Measurements from ENCODE around the gene CHST11. TPM values are rescaled to one million over a fixed set of nuclear protein-coding genes. Genes with fewer than 3 reads are reported as not detected.

CHST11 gene
- total and polyA plus RNA-seq, 8 donors: 11.1 to 56.9 (median 14.8) TPM

- intact Hi-C loops (cut with DNase I): no loop called here
- Histone ChIP-seq H3K36me3 (no peaks in the 10 kb centered on the region), H3K27ac (no peak overlapping the region), H3K9me3 (peaks cover 0 to 34% of the 10 kb centered on the region in 2 donors), H3K27me3 (no peaks in the 10 kb centered on the region), H3K4me3 (no peak overlapping the region), H3K4me1 (no peaks in the 10 kb centered on the region)
- no peak for TF ChIP-seq CTCF (IDR thresholded peaks at IDR 0.05)
- DNase-seq (no peak), ATAC-seq (no peak)
Measured at GRCh38 chr12:104775731-104776231, 319.0 kb downstream of the CHST11 start.

DNA sequence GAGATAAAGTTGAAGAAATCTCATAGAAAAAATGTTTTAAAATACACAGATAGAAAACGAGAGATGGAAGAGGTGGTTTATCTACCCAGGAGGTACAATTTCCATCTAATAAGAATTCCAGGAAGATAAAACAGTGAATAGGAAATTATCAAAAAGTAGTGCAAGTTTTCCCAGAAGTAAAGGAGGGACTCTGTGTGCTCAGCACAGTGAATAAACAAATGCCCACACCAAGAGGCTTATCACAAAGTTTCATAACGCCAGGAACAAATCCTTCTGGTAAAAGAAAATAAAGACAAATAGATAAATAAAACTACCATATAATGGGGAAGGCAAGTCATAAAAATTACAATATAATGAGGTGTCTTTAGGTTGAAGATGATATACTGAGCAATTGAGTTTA is 322.4 kb downstream of the CHST11 start:
- no peaks in the 10 kb centered on the region for H3K36me3 ChIP-seq
- ATAC-seq (no peak), DNase-seq (no peak)
- no peaks in the 10 kb centered on the region for H3K4me1 ChIP-seq
- no peaks in the 10 kb centered on the region for H3K27me3 ChIP-seq
- intact Hi-C loops (cut with DNase I): no loop called here
- H3K4me3 ChIP-seq: no peak overlapping the region
- no peak for TF ChIP-seq CTCF (IDR thresholded peaks at IDR 0.05)
- H3K27ac ChIP-seq: no peak overlapping the region
- H3K9me3 ChIP-seq: peaks cover 0 to 15% of the 10 kb centered on the region in 2 donors

- Histone ChIP-seq H3K4me1 (no peaks in the 10 kb centered on the region), H3K9me3 (peaks cover 0 to 12% of the 10 kb centered on the region in 2 donors), H3K36me3 (no peaks in the 10 kb centered on the region), H3K4me3 (no peak overlapping the region), H3K27ac (no peak overlapping the region), H3K27me3 (no peaks in the 10 kb centered on the region)
- no peak for TF ChIP-seq CTCF (IDR thresholded peaks at IDR 0.05)
- intact Hi-C loops (cut with DNase I): no loop called here
- no peak for DNase-seq
- no peak for ATAC-seq
Measured at GRCh38 chr12:104782296-104782695, 325.5 kb downstream of the CHST11 start.

GRCh38 chr12:104784592-104784991 is 327.8 kb downstream of the CHST11 start:
- ATAC-seq (no peak), DNase-seq (peak in 1 of 4 donors; percentile 8)
- H3K27ac ChIP-seq: no peak overlapping the region
- peaks cover 0 to 9% of the 10 kb centered on the region in 2 donors for H3K4me1 ChIP-seq
- H3K4me3 ChIP-seq: no peak overlapping the region
- TF ChIP-seq CTCF (IDR thresholded peaks at IDR 0.05): no peak
- intact Hi-C loops (cut with DNase I): no loop called here
- no peaks in the 10 kb centered on the region for H3K36me3 ChIP-seq
- no peaks in the 10 kb centered on the region for H3K27me3 ChIP-seq
- H3K9me3 ChIP-seq: peaks cover 0 to 12% of the 10 kb centered on the region in 2 donors

GRCh38 chr12:104785886-104786285 is 329.1 kb downstream of the CHST11 start:
- Histone ChIP-seq H3K27ac (no peak overlapping the region), H3K9me3 (peaks cover 0 to 4% of the 10 kb centered on the region in 2 donors), H3K4me1 (peaks cover 0 to 9% of the 10 kb centered on the region in 2 donors), H3K36me3 (no peaks in the 10 kb centered on the region), H3K4me3 (no peak overlapping the region), H3K27me3 (no peaks in the 10 kb centered on the region)
- no peak for DNase-seq
- intact Hi-C loops (cut with DNase I): no loop called here
- TF ChIP-seq CTCF (IDR thresholded peaks at IDR 0.05): no peak
- no peak for ATAC-seq

Data from left lung (tissue), 10 donors.